ENCODE data around the gene BCL11A. TPM values are rescaled to one million over a fixed set of nuclear protein-coding genes. Genes with fewer than 3 reads are reported as not detected.

Gene BCL11A
- total RNA-seq, 6 donors from 2014 or later = 2.7 to 12.7 (median 5.4) TPM

DNA sequence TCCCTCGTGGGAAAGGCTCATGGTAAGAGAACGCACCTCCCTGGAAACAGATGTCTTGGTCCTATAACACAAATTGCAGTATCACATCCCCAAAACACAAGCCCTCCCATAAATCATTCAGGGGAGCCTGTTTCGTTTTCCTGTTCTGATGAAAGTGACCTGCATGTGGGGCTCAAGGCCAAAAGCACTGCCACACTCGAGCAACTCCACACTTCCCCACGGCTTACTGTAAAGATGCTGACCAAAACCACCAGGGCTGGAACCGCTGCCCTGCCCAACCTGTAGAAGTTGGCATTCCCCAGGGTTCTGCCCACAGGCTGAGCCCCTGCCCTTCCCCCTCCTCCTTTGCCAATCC lies 139.7 kb downstream of the BCL11A start:
- ATAC-seq (ENCODE audit: low FRiP score in 2 of 2) (no peak), DNase-seq (no peak)
- no peak for TF ChIP-seq EP300 (IDR thresholded peaks at IDR 0.05)
- no peak for TF ChIP-seq POLR2A (IDR thresholded peaks at IDR 0.05)
- TF ChIP-seq POLR2AphosphoS5 (IDR thresholded peaks at IDR 0.05) = no peak
- TF ChIP-seq, protein P1, sequence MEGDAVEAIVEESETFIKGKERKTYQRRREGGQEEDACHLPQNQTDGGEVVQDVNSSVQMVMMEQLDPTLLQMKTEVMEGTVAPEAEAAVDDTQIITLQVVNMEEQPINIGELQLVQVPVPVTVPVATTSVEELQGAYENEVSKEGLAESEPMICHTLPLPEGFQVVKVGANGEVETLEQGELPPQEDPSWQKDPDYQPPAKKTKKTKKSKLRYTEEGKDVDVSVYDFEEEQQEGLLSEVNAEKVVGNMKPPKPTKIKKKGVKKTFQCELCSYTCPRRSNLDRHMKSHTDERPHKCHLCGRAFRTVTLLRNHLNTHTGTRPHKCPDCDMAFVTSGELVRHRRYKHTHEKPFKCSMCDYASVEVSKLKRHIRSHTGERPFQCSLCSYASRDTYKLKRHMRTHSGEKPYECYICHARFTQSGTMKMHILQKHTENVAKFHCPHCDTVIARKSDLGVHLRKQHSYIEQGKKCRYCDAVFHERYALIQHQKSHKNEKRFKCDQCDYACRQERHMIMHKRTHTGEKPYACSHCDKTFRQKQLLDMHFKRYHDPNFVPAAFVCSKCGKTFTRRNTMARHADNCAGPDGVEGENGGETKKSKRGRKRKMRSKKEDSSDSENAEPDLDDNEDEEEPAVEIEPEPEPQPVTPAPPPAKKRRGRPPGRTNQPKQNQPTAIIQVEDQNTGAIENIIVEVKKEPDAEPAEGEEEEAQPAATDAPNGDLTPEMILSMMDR (IDR thresholded peaks at IDR 0.05) = no peak
- H3K4me1 ChIP-seq = peaks cover 0 to 8% (median 4%) of the 10 kb centered on the region in 4 donors
- 60 to 67% methylated on average over 6 of the region's 6 CpGs for WGBS, 2 donors
- H3K27me3 ChIP-seq = no peaks in the 10 kb centered on the region
- H3K36me3 ChIP-seq = no peaks in the 10 kb centered on the region
- H3K4me3 ChIP-seq = no peak overlapping the region
- H3K27ac ChIP-seq = no peak overlapping the region
- H3K9me3 ChIP-seq = no peaks in the 10 kb centered on the region

DNA sequence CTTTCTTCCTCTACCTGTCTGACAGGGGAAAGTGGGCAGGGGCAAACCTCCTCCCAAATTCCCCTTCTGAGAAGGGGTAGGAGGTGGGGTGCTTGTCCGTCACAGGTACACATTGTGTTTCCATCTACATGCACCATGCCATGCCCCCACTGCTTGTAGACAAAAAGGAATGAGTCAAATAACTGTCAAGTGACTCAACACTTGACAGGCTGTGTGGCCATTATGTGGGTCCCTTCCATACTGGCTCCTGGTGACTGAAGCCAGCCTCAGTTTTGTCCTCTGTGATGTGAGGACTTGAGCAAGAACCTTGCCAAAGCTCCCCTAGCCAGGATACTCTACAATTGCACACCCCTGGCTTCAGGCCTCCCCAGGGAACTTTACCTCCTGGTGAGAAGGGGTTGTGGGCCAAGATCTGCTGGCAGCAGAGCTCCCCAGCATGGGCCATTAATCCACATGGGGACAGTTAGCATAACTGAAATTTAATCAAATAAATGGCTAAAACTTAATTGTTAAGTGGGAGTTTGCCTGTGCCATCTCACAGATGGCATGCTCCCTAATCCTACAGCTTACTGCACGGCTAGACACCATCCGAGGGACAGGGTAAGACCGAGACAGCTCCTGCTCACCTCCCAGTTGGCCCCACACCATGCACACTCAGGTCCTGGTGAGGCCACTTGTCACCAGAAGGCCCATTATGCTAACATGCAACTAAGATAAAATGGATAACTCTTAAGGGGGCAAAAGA lies 140.2 kb downstream of the BCL11A start:
- no peaks in the 10 kb centered on the region for H3K9me3 ChIP-seq
- H3K36me3 ChIP-seq = no peaks in the 10 kb centered on the region
- TF ChIP-seq POLR2AphosphoS5 (IDR thresholded peaks at IDR 0.05) = no peak
- TF ChIP-seq EP300 (IDR thresholded peaks at IDR 0.05) = no peak
- TF ChIP-seq, protein P1 (IDR thresholded peaks at IDR 0.05) = no peak
- no peak for TF ChIP-seq POLR2A (IDR thresholded peaks at IDR 0.05)
- no peak overlapping the region for H3K27ac ChIP-seq
- peaks cover 0 to 8% (median 4%) of the 10 kb centered on the region in 4 donors for H3K4me1 ChIP-seq
- H3K27me3 ChIP-seq = no peaks in the 10 kb centered on the region
- no peak for DNase-seq
- 69 to 73% methylated on average over 4 of the region's 4 CpGs for WGBS, 2 donors
- no peak overlapping the region for H3K4me3 ChIP-seq
- no peak for ATAC-seq (ENCODE audit: low FRiP score in 2 of 2)

DNA sequence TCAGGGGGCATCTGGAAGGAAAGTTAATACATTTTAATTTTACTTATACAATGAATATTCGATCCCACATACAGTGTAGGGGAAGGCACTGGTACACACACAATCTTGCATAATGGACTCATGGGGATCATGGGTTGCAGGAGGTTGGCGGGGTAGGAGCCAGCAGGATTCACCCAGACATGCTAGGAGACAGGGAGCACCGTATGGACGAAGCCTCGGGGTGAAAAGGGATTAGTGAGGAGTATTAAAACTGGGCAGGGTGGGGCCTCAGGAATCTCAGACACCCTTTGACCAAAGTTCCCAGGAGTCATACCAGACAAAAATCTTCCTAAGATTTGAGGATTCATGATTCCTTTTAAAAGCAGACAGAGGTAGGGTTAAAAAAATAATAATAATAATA lies 140.8 kb downstream of the BCL11A start:
- no peak for DNase-seq
- no peak overlapping the region for H3K27ac ChIP-seq
- H3K4me3 ChIP-seq = no peak overlapping the region
- TF ChIP-seq POLR2A (IDR thresholded peaks at IDR 0.05) (no peak), POLR2AphosphoS5 (IDR thresholded peaks at IDR 0.05) (no peak), EP300 (IDR thresholded peaks at IDR 0.05) (no peak)
- TF ChIP-seq, protein P1 (IDR thresholded peaks at IDR 0.05) = no peak
- H3K9me3 ChIP-seq = no peaks in the 10 kb centered on the region
- no peaks in the 10 kb centered on the region for H3K36me3 ChIP-seq
- 69 to 94% methylated on average over 5 of the region's 5 CpGs for WGBS, 2 donors
- H3K4me1 ChIP-seq = peaks cover 0 to 8% (median 4%) of the 10 kb centered on the region in 4 donors
- H3K27me3 ChIP-seq = no peaks in the 10 kb centered on the region
- no peak for ATAC-seq (ENCODE audit: low FRiP score in 2 of 2)

DNA sequence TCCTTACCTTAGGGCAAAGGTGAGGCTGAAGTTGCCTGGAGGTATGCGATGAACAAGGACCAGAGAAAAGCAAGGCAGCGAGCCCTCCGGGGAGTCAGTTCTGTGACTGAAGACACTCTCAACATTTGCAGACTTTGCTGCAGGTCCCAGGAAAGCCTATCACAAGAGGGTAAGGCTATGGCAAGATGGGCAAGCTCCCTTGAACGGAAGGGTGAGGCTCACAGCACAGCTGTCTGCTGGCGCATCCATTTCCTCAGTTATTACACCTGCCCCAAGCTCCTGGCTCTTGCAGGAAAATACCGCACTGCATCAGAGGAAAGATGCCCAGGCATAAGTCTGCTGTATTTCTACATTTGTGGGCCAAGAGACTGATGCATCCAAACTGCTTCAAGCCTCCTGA lies 141.4 kb downstream of the BCL11A start:
- Histone ChIP-seq H3K36me3 (no peaks in the 10 kb centered on the region), H3K9me3 (no peaks in the 10 kb centered on the region), H3K4me1 (peaks cover 0 to 8% (median 4%) of the 10 kb centered on the region in 4 donors), H3K4me3 (no peak overlapping the region), H3K27ac (no peak overlapping the region), H3K27me3 (no peaks in the 10 kb centered on the region)
- no peak for ATAC-seq (ENCODE audit: low FRiP score in 2 of 2)
- TF ChIP-seq, protein P1 (IDR thresholded peaks at IDR 0.05) = no peak
- no peak for TF ChIP-seq POLR2A (IDR thresholded peaks at IDR 0.05)
- no peak for TF ChIP-seq POLR2AphosphoS5 (IDR thresholded peaks at IDR 0.05)
- TF ChIP-seq EP300 (IDR thresholded peaks at IDR 0.05) = no peak
- WGBS, 2 donors = 81 to 90% methylated on average over 4 to 6 of the region's 6 CpGs
- DNase-seq = no peak

DNA sequence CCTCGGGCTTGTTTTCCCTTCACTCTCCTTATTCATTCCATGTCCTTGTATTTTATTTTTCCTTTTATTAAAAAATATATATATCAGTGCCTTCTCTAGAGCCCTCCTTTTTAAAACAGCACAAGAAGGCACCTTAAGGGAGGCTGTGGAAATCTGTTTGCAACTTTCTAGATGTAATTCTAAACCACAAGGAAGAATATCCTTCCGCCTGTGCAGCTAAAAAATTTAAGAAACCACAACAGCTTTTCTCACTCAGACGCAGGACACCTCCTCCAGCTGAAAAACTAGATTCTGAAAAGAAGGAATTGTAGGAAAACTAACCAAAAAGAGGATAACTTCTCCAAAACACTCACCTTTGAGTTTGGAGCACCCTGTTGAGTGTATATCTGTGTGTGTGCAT lies 142.2 kb downstream of the BCL11A start:
- Histone ChIP-seq H3K4me3 (no peak overlapping the region), H3K9me3 (no peaks in the 10 kb centered on the region), H3K27me3 (no peaks in the 10 kb centered on the region), H3K36me3 (no peaks in the 10 kb centered on the region), H3K27ac (no peak overlapping the region), H3K4me1 (peaks cover 0 to 4% (median 3%) of the 10 kb centered on the region in 4 donors)
- no peak for ATAC-seq (ENCODE audit: low FRiP score in 2 of 2)
- TF ChIP-seq, protein P1 (IDR thresholded peaks at IDR 0.05) = no peak
- TF ChIP-seq EP300 (IDR thresholded peaks at IDR 0.05) = no peak
- no peak for TF ChIP-seq POLR2AphosphoS5 (IDR thresholded peaks at IDR 0.05)
- TF ChIP-seq POLR2A (IDR thresholded peaks at IDR 0.05) = no peak
- WGBS, 2 donors = 38 to 42% methylated on average over 3 of the region's 3 CpGs
- no peak for DNase-seq

All from upper lobe of left lung (tissue), 6 donors.